ENCODE data around the gene PRR5L.

- TF ChIP-seq CTCF (IDR thresholded peaks at IDR 0.05; ENCODE audit: insufficient read depth, low read length) (no peak), REST (IDR thresholded peaks at IDR 0.05; ENCODE audit: insufficient replicate concordance, low read depth) (no peak)
Observed at GRCh38 chr11:36390963-36391471, 94.9 kb downstream of the PRR5L start.
